GM12892 (cell line): ENCODE data around the gene KLHL6.

Source experiments
- POLR2A ChIP-seq: IDR thresholded peaks from 2 replicates; pipeline ENCODE4 v1.6.1; 2011; ENCODE audit warnings: low read depth, low read length, control low read depth
- POLR2AphosphoS5 ChIP-seq: IDR thresholded peaks from 2 replicates; pipeline ENCODE4 v1.6.1; 2011; ENCODE audit warnings: low read depth, low read length, control low read depth

DNA sequence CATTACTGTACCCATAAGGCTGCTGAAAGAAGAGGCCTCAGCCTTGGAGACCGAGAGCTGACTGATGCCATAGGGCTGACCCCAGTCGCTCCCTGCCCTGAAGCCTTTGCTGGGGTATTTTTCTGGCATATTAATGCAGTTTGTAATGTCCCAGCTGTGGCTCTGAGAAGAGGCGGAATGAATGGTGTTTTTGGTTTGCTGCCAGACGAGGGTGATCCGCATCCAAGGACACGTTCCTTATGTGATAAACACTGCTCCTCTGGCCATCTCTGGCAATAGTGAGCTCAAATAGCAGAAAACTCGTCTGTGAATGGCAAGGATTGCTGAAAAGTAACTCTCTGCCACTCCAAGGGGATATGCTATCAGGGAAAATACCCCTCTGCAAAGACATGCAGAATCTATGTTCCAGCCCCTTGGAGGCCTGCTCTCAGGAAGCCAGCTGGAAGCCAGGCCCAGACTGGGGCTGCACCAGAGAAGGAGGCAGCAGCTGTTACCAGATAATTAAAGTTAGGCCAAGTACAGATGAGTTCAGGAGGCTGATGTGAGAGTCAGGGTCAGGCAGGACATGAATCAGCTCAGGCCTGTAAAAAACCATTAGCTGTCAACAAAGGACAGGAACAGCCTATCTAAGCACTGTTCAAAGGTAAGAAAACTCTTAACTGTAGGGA lies 28.9 kb upstream of the KLHL6 start:
- TF ChIP-seq POLR2A (no peak), POLR2AphosphoS5 (no peak)
